GM18868 (cell line): ENCODE measurements around the gene IZUMO2.
"Not testable (repeated sequence)": the region's sequence is repeated elsewhere in the genome, so short reads cannot be mapped to it uniquely, and the experiment has no call there.

ENCODE experiments used
- ATAC-seq: cut with Tn5 transposase; IDR thresholded peaks from one replicate; pipeline ENCODE4 v1.9.1; 2021; ENCODE audit warnings: mild to moderate bottlenecking, moderate library complexity; ENCODE audit not compliant: unreplicated experiment

Gene IZUMO2

DNA sequence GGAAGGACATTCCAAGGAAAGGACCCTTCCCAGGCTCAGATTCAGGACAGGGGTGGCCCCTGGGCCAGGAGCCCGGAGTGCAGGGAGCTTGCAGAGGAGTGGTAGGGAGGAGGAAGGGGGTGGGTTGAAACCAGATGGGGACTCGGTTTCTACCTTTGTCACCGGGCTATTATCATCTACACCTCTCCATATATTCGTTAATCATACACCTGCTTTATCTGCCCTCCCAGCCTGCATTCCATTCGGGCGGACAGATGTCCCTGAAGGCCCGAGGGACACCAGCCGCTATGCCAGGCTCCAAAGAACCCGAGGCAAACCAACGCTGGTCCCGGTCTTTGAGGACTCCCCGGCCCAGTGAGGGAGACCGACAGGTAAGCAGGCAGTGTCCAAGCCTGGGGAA lies 24.9 kb upstream of the IZUMO2 start:
- ATAC-seq = no peak

GRCh38 chr19:50184196-50184595 lies 21.1 kb upstream of the IZUMO2 start:
- no peak for ATAC-seq

DNA sequence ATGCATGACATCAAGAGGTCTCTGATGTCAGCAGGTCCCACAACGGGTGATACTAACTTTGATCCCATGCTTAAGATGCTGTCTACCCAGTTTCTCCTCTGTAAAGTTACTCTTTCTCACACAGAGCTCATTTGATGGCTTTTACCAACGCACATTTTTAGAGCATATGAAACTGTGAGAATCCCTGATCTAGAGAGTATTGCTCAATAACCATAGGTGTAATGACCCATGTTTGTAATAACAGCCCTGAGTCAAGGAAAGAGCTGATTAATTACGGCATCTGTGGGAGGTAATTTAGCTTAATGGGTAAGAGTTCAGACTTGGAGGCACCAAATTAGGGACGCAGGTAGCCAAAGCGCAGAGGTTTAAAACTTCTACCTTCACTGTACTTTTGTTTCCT lies 18.0 kb upstream of the IZUMO2 start:
- no peak for ATAC-seq

GRCh38 chr19:50178859-50179537 lies 15.9 kb upstream of the IZUMO2 start:
- no peak for ATAC-seq

GRCh38 chr19:50178320-50178719 lies 15.2 kb upstream of the IZUMO2 start:
- ATAC-seq = no peak

DNA sequence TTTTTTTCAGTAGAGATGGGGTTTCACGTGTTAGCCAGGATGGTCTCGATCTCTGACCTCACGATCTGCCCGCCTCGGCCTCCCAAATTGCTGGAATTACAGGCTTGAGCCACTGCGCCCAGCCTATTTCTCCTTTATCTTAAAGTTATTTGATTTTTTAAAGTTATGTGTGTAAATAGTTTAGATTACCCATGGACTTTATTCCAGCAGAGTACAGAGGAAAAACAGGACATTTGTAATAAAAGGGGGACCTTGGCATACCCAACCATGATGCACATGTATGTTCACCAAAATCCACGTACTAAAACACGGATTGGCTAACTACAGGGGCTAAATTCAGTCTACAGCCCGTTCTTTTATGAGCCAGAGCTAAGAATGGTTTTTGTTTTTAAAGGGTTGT lies 13.7 kb upstream of the IZUMO2 start:
- no peak for ATAC-seq

GRCh38 chr19:50175924-50176323 lies 12.8 kb upstream of the IZUMO2 start:
- ATAC-seq = no peak

DNA sequence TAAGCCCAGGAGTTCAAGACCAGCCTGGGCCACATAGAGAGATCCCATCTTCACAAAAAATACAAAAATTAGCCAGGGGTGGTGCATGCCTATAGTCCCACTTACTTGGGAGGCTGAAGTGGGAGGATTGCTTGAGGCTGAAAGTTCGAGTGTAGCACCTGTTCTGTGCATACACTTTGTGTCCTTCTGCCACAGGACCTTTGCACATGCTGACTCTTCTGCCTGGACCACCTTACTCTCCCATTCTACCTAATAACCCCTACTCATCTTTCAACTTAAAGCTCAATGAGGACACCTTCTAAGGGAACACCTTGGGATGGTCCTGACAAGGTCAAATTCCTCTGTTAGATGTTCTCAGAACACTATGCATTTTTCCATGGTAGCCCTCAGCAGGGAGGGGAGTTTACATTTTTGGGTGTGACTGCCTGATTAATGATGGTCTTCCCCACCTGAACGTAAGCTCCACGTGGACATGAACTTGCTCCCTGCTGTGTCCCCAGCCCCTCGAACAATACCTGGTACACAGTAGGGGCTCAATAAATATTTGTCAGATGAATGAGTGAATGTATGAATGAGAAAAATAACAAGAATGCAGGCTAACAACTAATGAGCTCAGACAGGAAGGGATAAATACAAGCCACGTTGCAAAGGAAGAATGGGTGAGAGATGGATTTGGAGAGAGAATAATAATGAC lies 11.2 kb upstream of the IZUMO2 start:
- ATAC-seq = no peak

- no peak for ATAC-seq
Observed at GRCh38 chr19:50173127-50173526, 10.0 kb upstream of the IZUMO2 start.

DNA sequence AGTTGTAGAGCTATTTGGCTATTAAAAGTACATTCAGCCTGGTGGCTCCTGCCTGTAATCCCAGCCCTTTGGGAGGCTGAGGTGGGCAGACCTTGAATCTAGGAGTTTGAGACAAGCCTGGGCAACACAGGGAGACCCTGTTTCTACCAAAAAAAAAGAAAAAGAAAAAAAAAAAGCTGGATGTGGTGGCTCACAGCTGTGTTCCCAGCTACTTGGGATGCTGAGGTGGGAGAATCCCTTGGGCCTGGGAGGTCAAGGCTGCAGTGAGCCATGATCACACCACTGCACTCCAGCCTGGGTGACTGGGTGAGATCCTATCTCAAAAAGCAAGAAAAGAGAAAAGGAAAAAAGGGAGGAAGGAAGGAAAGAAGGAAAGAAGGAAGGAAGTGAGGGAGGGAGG lies 9.6 kb upstream of the IZUMO2 start:
- no peak for ATAC-seq

DNA sequence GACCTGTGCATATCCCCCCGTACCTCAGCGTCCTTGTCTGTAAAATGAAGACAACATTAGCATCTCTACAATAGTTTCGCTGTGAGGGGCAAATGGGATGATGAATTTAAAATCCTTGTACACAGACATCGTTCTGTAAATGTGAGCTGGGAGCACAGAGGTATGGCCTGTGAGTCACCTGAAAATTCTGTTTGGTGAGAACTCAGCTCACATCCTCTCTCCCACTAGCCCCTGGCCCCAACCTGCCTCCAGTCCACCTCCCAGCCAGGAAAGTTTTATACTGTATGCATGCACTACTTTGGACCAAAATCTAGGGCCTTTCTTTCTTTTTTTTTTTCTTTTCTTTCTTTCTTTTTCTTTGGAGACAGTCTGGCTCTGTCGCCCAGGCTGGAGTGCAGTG lies 8.7 kb upstream of the IZUMO2 start:
- ATAC-seq = no peak

GRCh38 chr19:50167314-50167721 lies 4.2 kb upstream of the IZUMO2 start:
- no peak for ATAC-seq

DNA sequence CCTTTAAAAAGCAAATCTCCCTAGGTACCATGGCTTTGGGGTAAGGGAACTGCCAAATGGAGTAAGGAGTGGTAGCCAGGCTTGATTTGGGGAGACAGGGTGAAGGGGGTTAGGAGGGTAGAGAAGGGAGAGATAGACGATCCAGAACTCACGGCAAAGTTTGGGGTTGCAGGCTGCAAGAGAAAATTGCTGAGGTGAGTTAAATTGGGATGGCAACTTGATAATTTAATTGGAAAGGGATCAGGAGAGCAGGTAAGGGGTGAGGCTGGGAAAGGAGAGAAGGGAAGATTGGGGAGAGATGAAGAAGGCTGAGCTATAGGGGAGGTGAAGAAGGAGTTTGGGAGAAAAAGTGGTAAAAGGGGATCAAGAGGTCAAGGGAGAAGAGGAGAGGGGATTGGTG lies 4.0 kb downstream of the IZUMO2 start:
- no peak for ATAC-seq

- ATAC-seq = no peak
Observed at GRCh38 chr19:50158577-50158976, 4.5 kb downstream of the IZUMO2 start.

DNA sequence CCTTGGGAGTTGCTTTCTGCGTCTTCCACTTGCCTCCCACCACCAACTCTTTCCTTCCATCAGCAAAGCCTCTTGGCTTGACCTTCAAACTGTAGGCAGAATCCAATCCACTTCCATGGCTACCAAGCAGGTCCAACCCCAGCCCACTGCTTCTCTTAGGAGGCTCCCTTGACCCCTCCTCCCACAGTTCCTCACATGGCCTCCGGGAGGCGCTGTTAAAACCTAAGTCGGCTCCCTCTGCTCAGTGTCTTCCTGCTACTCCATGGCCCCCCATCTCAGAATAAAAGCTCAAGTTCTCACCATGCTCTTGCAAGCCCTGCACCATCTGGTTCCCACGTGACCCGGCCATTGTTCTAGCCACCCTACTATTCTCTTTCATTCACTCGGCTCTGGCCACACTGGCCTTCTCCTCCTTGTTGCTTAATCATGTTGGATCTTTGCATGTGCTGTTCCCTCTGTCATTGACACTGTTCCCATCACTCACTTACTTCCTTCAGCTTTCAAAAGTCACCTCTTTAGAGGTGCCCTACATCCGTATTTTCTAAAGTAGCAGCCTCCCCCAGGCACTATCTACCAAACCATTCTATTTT lies 7.5 kb downstream of the IZUMO2 start:
- ATAC-seq = no peak

DNA sequence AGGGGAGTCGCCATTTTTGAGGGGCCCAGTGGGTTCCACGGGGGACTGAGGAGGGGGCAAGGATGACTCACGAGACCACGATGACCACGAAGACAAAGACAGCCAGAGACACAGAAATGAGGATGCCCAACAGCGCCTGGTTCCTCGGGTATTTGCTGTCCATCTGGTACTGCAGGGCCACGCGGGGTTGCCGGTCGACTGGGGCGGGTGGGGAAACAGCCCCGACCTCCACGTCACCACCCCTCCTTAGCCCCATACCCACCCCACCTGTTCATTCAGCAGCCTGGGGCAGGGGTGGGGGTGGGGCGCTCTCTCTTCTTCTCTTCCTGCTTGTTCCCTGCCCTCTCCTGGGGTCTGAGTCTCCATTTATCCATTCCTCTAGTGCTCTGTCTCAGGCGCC lies 8.6 kb downstream of the IZUMO2 start:
- ATAC-seq = no peak

- ATAC-seq = no peak
Observed at GRCh38 chr19:50152578-50152977, 10.5 kb downstream of the IZUMO2 start.

- no peak for ATAC-seq
Observed at GRCh38 chr19:50148528-50148927, 14.6 kb downstream of the IZUMO2 start.

DNA sequence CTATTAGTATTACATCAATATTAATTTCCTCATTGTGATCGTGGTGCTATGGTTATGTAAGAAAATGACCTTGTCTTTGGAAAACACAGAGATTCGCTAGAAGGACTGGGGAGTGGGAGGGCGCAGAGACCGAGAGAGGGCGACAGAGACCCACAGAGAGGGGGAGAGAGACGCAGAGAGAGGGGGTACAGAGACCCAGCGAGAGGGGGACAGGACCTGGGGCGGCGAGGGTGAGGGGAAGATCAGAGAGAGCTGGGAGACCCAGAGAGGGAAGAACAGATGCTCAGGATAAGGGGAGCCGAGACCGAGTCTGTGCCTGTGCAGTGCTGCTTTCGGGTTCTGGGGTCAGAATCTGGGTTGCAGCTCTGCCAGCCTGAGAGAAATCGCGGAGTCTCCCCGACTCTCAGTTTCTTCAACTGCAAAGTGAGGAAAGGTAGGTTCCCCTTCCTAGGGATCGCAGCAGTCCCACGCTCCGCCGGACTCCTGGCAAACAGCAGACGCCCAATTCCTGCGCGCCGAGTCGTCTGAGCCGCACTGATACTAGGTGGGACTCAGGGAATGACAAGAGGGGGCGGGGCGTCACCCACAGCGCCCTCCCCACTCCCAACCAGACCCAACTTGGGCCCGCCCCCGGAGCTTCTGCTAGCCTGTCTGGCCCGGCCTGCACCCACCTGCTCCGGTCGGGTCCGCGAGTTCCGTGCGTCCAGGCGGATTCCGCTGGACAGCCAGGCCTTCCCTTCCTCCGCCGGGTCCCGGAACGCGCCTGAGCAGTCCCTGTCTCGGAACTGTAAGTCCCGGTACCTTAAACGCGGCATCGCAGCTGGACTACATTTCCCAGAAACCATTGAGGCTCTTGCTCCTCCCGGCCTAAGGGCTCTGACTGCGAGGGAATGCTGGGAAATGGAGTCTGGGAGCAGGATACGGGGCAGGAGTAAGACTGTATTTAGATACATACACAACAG lies 15.3 kb downstream of the IZUMO2 start:
- no peak for ATAC-seq

GRCh38 chr19:50141921-50142320 lies 21.2 kb downstream of the IZUMO2 start:
- not testable (repeated sequence) for ATAC-seq
